Measurements from ENCODE around the gene ANGPT4.
"Not testable (repeated sequence)": the region's sequence is repeated elsewhere in the genome, so short reads cannot be mapped to it uniquely, and the experiment has no call there.

Gene ANGPT4

GRCh38 chr20:879626-880025 is 36.5 kb downstream of the ANGPT4 start:
- H3K27ac ChIP-seq, result no peak overlapping the region
- no peak for DNase-seq (ENCODE audit: low read depth, low spot score)

- H3K27ac ChIP-seq, result no peak overlapping the region
- DNase-seq (ENCODE audit: low read depth, low spot score), result no peak
Observed at GRCh38 chr20:878511-879307, 37.4 kb downstream of the ANGPT4 start.

DNA sequence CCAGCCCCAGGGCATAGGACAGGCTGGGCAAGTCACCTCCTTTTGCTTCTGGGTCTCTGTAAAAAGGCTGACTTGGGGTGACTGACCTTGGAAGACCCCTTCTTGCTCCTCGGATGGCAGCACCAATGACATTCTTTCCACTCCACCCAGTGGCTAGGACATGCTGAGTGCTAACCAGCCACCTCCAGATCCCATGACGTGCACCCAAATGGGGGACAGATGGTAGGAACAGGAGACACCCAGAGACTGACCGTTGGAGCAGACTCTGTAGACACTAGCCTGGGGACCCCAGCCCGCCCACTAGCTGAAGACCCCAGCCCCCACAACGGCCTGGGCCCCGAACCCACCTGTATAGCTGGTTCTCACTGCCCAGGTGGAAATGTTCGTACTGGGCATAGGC is 38.3 kb downstream of the ANGPT4 start:
- H3K27ac ChIP-seq, result no peak overlapping the region
- no peak for DNase-seq (ENCODE audit: low read depth, low spot score)

DNA sequence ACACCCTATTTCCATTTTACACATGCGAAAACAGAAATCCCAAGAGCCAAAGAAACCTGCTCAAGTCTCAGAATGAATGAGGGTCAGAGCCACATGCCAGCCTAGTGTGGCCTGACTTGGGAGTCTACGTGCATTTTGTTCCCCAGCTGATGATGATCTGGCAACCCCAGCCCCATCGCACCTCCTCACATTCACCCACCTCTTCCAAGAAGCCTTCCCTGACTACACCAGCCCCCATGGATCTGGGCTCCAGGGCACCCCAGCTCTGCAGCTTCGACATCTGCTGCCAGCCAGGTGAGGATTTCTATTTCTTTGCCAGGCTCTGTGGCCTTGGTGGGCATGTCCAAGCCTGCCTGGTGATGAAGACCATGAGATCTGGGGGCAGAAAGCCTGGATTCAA is 41.0 kb downstream of the ANGPT4 start:
- H3K27ac ChIP-seq, result no peak overlapping the region
- DNase-seq (ENCODE audit: low read depth, low spot score), result no peak

DNA sequence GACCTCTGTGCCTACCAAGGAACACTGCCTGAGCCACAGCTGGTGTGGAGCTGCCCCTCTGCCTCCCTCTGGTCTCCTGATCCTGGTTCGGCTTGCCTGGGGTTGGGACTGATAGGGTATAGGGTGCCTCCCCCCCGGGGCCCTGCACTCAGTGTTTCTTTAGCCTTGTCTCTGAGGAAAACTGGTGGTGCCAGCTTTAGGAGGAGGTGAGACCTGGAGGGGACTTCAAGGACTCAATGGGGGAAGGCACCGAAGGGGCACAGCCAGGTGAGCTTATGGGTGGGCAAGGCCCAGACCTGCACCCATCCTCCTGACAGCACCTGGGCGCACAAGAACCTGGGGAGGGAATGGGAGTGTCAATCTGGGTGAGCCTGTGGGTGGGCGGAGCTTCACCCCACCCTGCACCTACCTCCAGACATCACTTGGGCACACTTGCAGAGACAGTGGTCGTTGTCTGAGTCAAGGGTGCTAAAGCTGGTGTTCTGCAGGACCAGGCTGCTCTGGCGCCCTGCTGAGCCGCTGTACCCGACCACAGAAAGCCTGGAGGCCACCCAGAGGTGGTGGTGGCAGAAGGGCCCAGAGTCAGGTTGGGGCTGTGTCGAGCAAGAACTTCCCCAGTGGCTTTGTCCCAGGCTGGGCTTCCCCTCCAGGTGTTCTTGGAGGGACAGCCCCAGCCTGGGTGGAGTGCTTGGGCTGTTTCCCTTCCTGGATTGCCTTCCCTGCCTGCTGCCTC is 42.1 kb downstream of the ANGPT4 start:
- DNase-seq (ENCODE audit: low read depth, low spot score), result no peak
- H3K27ac ChIP-seq, result no peak overlapping the region

DNA sequence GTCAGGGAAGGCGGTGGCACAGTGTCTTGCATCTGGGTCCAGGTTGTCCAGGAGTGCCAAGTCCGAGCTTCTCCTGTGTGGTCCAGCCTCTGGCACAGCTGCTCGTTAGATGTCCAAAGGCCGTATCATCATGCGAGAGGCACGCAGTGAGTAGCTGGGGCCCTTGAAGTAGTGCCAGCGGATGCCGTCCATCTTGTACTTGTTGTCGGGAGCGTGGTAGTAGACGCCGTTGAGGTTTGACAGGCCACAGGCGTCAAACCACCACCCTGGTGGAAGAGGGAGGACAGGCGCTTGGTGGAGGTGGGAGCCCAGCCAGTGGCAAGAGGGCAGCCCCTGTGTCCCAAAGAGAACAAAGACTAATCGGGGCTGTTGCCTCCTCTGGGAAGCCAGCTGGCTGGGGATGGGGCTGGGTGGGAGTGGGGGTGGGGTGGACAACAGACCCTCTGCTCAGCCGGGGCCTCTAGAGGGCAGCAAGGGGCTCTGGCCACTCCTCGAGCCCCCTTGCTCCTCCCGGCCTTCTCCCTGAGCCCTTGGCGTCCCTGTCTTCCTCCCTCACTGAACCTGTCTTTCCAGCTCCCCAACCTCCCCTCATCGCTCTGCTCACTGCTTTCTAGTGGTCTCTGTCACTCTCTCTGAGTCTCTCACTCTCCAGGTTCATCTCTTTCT is 43.1 kb downstream of the ANGPT4 start:
- H3K27ac ChIP-seq, result no peak overlapping the region
- no peak for DNase-seq (ENCODE audit: low read depth, low spot score)

- H3K27ac ChIP-seq, result no peak overlapping the region
- no peak for DNase-seq (ENCODE audit: low read depth, low spot score)
Observed at GRCh38 chr20:871948-872347, 44.2 kb downstream of the ANGPT4 start.

GRCh38 chr20:871436-871835 is 44.7 kb downstream of the ANGPT4 start:
- no peak overlapping the region for H3K27ac ChIP-seq
- no peak for DNase-seq (ENCODE audit: low read depth, low spot score)

- DNase-seq (ENCODE audit: low read depth, low spot score), result no peak
- H3K27ac ChIP-seq, result no peak overlapping the region
Observed at GRCh38 chr20:870758-871157, 45.4 kb downstream of the ANGPT4 start.

GRCh38 chr20:869606-870005 is 46.5 kb downstream of the ANGPT4 start:
- no peak overlapping the region for H3K27ac ChIP-seq
- DNase-seq (ENCODE audit: low read depth, low spot score), result no peak

GRCh38 chr20:868279-868678 is 47.9 kb downstream of the ANGPT4 start:
- no peak for DNase-seq (ENCODE audit: low read depth, low spot score)
- H3K27ac ChIP-seq, result no peak overlapping the region

DNA sequence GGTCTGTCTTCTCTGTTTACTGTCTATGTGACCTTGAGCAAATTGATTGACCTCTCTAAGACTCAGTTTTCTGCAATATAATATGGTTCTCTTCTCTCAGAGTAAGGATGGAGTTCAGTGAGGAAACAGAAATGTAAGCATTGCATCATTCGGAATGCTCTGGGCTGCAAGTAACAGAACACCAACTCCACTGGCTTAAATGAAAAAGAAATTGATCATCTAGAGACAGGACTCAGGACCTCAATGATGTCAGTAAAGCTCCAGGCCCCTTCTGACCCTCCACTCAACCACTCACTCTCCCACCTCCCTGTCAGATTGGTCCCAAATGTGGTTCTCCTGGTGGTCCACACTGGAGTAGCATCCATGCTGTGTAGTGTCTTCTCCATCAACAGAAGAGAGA is 50.7 kb downstream of the ANGPT4 start:
- no peak for DNase-seq (ENCODE audit: low read depth, low spot score)
- no peak overlapping the region for H3K27ac ChIP-seq

- DNase-seq (ENCODE audit: low read depth, low spot score), result no peak
- peak overlapping the region; percentile 27 for H3K27ac ChIP-seq
Observed at GRCh38 chr20:860891-861290, 55.2 kb downstream of the ANGPT4 start.

DNA sequence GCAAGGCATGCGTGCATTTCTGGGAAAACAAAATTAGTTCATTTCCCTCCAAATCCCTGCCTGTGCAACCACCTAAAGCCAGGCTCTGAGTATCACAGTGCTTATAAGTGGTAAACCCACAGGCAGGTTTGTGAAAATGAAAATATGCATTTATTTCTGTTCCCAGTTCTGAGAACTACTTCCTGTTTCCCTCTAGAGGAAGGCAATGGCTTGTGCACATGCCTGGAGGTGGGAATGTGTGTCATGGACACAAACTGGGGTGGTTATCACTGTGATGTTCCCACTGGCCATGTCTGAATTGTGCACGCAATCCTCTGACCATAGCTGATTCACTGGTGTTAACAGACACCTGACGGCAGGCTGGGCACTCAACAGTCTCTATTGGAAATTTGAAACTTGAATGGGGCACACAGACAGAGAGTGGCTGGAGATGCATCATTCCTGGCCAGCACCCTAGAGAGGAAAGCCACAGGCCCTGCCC is 56.3 kb downstream of the ANGPT4 start:
- no peak for DNase-seq (ENCODE audit: low read depth, low spot score)
- peak overlapping the region; percentile 27 for H3K27ac ChIP-seq

DNA sequence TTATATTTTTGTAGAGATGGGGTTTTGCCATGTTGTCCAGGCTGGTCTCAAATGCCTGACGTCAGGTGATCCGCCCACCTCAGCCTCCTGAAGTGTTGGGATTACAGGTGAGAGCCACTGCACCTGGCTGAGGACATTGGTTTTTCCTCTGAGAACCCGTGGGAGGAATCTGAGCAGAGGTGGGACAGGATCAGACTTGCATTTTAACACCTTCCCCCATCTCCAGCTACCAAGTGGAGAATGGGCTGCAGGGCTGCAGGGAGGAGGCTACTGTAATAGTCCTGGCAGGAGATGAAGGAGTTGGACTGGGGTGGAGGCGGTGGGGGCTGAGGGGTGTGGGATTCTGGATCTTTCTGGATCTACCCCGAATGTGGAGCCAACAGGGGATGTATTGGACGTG is 58.1 kb downstream of the ANGPT4 start:
- H3K27ac ChIP-seq, result peak overlapping the region; percentile 81
- peak; percentile 71 for DNase-seq (ENCODE audit: low read depth, low spot score)

DNA sequence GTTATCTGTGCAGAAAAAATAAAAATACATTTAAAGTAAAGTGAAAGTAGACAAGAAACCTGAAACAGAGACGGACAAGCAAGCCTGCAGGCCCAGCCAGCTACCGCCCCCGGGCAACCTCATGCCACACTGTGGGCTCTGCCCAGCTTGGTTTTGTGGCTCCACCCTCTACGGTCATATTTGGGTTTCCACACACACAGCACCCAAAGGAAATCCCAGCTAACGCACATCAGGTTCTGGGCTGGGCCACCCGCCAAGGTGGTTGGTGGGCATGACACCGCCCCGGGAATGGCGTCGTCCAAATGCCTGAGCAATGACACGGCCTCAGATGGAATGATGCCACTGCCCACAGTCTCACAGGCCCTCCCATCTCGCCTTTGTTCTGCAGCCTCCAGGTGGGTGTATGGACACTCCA is 59.8 kb downstream of the ANGPT4 start:
- peak overlapping the region; percentile 81 for H3K27ac ChIP-seq
- peak; percentile 98 for DNase-seq (ENCODE audit: low read depth, low spot score)

GRCh38 chr20:855466-856360 is 60.4 kb downstream of the ANGPT4 start:
- peak; percentile 77 for DNase-seq (ENCODE audit: low read depth, low spot score)
- peak overlapping the region; percentile 81 for H3K27ac ChIP-seq

GRCh38 chr20:854601-855000 is 61.5 kb downstream of the ANGPT4 start:
- no peak for DNase-seq (ENCODE audit: low read depth, low spot score)
- peak overlapping the region; percentile 81 for H3K27ac ChIP-seq

DNA sequence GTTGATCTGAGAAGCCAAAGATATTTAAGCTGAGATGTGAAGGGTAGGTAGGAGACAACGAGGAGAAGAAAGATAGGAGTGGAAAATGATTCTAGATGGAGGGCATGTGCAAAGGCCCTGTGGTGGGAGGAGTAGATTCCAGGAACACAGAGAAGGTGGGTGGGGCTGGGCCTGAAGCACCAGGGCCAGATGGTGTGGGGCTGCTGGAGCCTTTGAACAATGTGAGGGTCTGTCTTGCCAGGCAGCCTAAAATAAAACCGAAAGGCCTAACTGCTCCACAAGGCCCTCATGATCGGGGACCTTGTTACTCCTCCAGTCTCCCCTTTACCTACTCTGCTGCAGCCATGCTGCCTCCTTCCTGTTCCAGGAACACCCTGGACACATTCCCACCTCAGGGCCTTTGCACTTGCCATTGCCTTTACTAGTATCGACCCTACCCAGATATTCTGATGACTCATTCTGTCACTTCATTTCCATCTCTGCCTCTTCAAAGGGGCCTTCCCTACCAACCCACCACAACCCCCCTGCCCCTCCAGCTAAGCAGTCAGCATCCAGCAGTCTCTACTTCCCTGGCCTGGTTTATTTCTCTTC is 62.6 kb downstream of the ANGPT4 start:
- no peak overlapping the region for H3K27ac ChIP-seq
- no peak for DNase-seq (ENCODE audit: low read depth, low spot score)

GRCh38 chr20:848731-849130 is 67.4 kb downstream of the ANGPT4 start:
- DNase-seq (ENCODE audit: low read depth, low spot score), result not testable (repeated sequence)

More at GRCh38 chr20:848731-849130, 67.4 kb downstream of the ANGPT4 start:
- H3K27ac ChIP-seq, result not testable (repeated sequence)
